Osteoblast (primary cell): ENCODE data around the gene KRTAP9-8. TPM values are rescaled to one million over a fixed set of nuclear protein-coding genes. Genes with fewer than 3 reads are reported as not detected.
"Not testable (repeated sequence)": the region's sequence is repeated elsewhere in the genome, so short reads cannot be mapped to it uniquely, and the experiment has no call there.

Experiments
- DNase-seq: peaks from one replicate; pipeline ENCODE4 v3.0.0; 2011; ENCODE audit warnings: low spot score, mixed read lengths; ENCODE audit not compliant: insufficient read length; ENCODE audit errors: missing footprints
- H2AFZ ChIP-seq: 2 replicates; pipeline ENCODE4 v1.6.0; 2011; ENCODE audit warnings: mild to moderate bottlenecking, low read length
- H3K27ac ChIP-seq: 2 replicates; pipeline ENCODE4 v1.5.1; 2011; ENCODE audit warnings: mild to moderate bottlenecking, low read depth, low read length, moderate library complexity
- H3K27me3 ChIP-seq: 2 replicates; pipeline ENCODE4 v1.6.0; 2012; ENCODE audit warnings: mild to moderate bottlenecking, control low read depth, inconsistent platforms, low read length, moderate library complexity; ENCODE audit not compliant: insufficient read depth
- H3K36me3 ChIP-seq: 2 replicates; pipeline ENCODE4 v1.5.1; 2011; ENCODE audit warnings: mild to moderate bottlenecking, low read length, control low read depth, moderate library complexity; ENCODE audit not compliant: insufficient read depth
- H3K4me1 ChIP-seq: 2 replicates; pipeline ENCODE4 v1.5.1; 2011; ENCODE audit warnings: mild to moderate bottlenecking, low read length, control low read depth, moderate library complexity; ENCODE audit not compliant: insufficient read depth
- H3K4me2 ChIP-seq: 2 replicates; pipeline ENCODE4 v1.6.0; 2011; ENCODE audit warnings: mild to moderate bottlenecking, low read length; ENCODE audit not compliant: insufficient read depth
- H3K4me3 ChIP-seq: fragments of 200-600 bp; sonication (generic); 3 replicates; pipeline ENCODE4 v1.5.1; 2012; ENCODE audit warnings: mild to moderate bottlenecking, low read length, inconsistent platforms; ENCODE audit not compliant: insufficient read depth
- H3K79me2 ChIP-seq: 2 replicates; pipeline ENCODE4 v1.6.0; 2012; ENCODE audit warnings: mild to moderate bottlenecking, low read length, control low read depth, inconsistent platforms; ENCODE audit not compliant: insufficient read depth
- H3K9me3 ChIP-seq: 2 replicates; pipeline ENCODE4 v1.5.1; 2011; ENCODE audit warnings: low read depth, low read length, control low read depth
- H4K20me1 ChIP-seq: 2 replicates; pipeline ENCODE4 v1.6.0; 2012; ENCODE audit warnings: mild to moderate bottlenecking, low read length, control low read depth; ENCODE audit not compliant: insufficient read depth
- total RNA-seq: library from RNA; depleted of rRNA; stranded (reverse); fragments of >200 nt; gene quantifications from 2 replicates; pipeline ENCODE4 v1.2.3, GENCODE V29; 2012
- TF ChIP-seq, protein P1 (sequence below): IDR thresholded peaks from 2 replicates; pipeline ENCODE4 v1.5.1; 2011; ENCODE audit warnings: mild to moderate bottlenecking, low read depth, low read length, moderate library complexity; ENCODE audit errors: extremely low read depth

Gene KRTAP9-8
- total RNA-seq, 1 donor = not detected

- H3K4me1 ChIP-seq = no peaks in the 10 kb centered on the region
- H2AFZ ChIP-seq = peak within 1 kb of the TSS; percentile 5
- H3K27ac ChIP-seq = no peak within 1 kb of the TSS
- no peaks in the 10 kb centered on the region for H4K20me1 ChIP-seq
- H3K79me2 ChIP-seq = no peaks in the 10 kb centered on the region
- no peak within 1 kb of the TSS for H3K4me3 ChIP-seq
- no peak within 1 kb of the TSS for H3K4me2 ChIP-seq
- no peak for DNase-seq
- no peaks in the 10 kb centered on the region for H3K9me3 ChIP-seq
- TF ChIP-seq, protein P1, sequence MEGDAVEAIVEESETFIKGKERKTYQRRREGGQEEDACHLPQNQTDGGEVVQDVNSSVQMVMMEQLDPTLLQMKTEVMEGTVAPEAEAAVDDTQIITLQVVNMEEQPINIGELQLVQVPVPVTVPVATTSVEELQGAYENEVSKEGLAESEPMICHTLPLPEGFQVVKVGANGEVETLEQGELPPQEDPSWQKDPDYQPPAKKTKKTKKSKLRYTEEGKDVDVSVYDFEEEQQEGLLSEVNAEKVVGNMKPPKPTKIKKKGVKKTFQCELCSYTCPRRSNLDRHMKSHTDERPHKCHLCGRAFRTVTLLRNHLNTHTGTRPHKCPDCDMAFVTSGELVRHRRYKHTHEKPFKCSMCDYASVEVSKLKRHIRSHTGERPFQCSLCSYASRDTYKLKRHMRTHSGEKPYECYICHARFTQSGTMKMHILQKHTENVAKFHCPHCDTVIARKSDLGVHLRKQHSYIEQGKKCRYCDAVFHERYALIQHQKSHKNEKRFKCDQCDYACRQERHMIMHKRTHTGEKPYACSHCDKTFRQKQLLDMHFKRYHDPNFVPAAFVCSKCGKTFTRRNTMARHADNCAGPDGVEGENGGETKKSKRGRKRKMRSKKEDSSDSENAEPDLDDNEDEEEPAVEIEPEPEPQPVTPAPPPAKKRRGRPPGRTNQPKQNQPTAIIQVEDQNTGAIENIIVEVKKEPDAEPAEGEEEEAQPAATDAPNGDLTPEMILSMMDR = no peak
- no peaks in the 10 kb centered on the region for H3K36me3 ChIP-seq
- H3K27me3 ChIP-seq = no peaks in the 10 kb centered on the region
These were observed 27.3 kb downstream of the KRTAP9-8 start, which contains the start of gene KRTAP9-6 for GRCh38 chr17:41265078-41265477. KRTAP9-6 (plus strand) TSS chr17:41265378; CDS start chr17:41265378, 0 bp downstream.

DNA sequence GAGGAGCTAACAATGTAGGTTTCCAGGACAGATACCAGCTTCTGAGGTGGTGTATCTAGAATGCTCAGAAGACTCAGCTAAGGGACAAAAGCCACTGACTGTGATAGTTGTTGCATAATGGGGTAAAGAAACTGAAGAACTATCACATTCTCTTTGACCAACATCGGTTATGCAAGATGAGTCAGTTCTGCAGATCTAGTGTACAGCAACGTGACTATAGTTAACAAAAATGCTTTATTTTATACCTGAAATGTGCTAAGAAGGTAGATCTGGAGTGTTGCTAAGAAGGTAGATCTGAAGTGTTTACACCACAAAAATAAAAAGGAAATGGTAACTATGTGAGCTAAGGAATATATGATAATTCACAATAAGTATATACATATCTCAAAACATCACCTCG is 29.9 kb downstream of the KRTAP9-8 start:
- no peaks in the 10 kb centered on the region for H3K9me3 ChIP-seq
- H3K27me3 ChIP-seq = no peaks in the 10 kb centered on the region
- H3K4me1 ChIP-seq = no peaks in the 10 kb centered on the region
- no peaks in the 10 kb centered on the region for H4K20me1 ChIP-seq
- no peak overlapping the region for H2AFZ ChIP-seq
- H3K4me2 ChIP-seq = no peak overlapping the region
- no peak overlapping the region for H3K4me3 ChIP-seq
- DNase-seq = no peak
- no peaks in the 10 kb centered on the region for H3K79me2 ChIP-seq
- no peak overlapping the region for H3K27ac ChIP-seq
- H3K36me3 ChIP-seq = no peaks in the 10 kb centered on the region
- TF ChIP-seq, protein P1 = no peak

DNA sequence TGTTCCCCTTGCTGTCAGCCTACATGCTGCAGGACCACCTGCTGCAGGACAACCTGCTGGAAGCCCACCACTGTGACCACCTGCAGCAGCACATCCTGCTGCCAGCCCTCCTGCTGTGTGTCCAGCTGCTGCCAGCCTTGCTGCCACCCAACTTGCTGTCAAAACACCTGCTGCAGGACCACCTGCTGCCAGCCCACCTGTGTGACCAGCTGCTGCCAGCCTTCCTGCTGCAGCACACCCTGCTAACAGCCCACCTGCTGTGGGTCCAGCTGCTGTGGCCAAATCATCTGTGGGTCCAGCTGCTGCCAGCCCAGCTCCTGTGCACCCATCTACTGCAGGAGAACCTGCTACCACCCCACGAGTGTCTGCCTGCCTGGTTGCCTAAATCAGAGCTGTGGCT is 33.5 kb downstream of the KRTAP9-8 start:
- not testable (repeated sequence) for H4K20me1 ChIP-seq, DNase-seq, H3K4me3 ChIP-seq, H3K36me3 ChIP-seq, H3K27ac ChIP-seq, H3K4me1 ChIP-seq, H3K27me3 ChIP-seq, H3K4me2 ChIP-seq, H2AFZ ChIP-seq, H3K9me3 ChIP-seq, H3K79me2 ChIP-seq

- DNase-seq = no peak
- Histone ChIP-seq H3K27me3 (no peaks in the 10 kb centered on the region), H3K4me3 (no peak overlapping the region), H3K36me3 (no peaks in the 10 kb centered on the region), H3K79me2 (no peaks in the 10 kb centered on the region), H2AFZ (no peak overlapping the region), H3K27ac (no peak overlapping the region), H3K4me1 (no peaks in the 10 kb centered on the region), H3K4me2 (no peak overlapping the region), H3K9me3 (no peaks in the 10 kb centered on the region), H4K20me1 (no peaks in the 10 kb centered on the region)
- TF ChIP-seq, protein P1 = no peak
These were observed 34.1 kb downstream of the KRTAP9-8 start for GRCh38 chr17:41271858-41272257.

GRCh38 chr17:41275648-41276190 is 37.9 kb downstream of the KRTAP9-8 start, which contains the start of gene KRTAP9-7:
KRTAP9-7 (plus strand) TSS chr17:41275698; CDS start chr17:41275698, 0 bp downstream.
- H3K79me2 ChIP-seq, H2AFZ ChIP-seq, H3K4me2 ChIP-seq, H3K27ac ChIP-seq, H3K9me3 ChIP-seq, H4K20me1 ChIP-seq, DNase-seq, H3K27me3 ChIP-seq, H3K4me1 ChIP-seq, H3K4me3 ChIP-seq, H3K36me3 ChIP-seq: not testable (repeated sequence)
